ENCODE results near the gene TUSC7. TPM values are rescaled to one million over a fixed set of nuclear protein-coding genes. Genes with fewer than 3 reads are reported as not detected.

The TUSC7 gene
- not detected in 2 replicates for total RNA-seq

GRCh38 chr3:116709479-116709878 lies at the start of gene TUSC7:
TUSC7 (plus strand) TSS chr3:116709779.

Data from tracheal epithelial cell (primary cell).